B cell (primary cell): Measurements from ENCODE around the gene PDE10A. TPM values are rescaled to one million over a fixed set of nuclear protein-coding genes. Genes with fewer than 3 reads are reported as not detected.

Source experiments
- ATAC-seq: fragments of 200-7000 bp; cut with Tn5 transposase; one replicate; pipeline ENCODE4 v1.10.0; 2021; ENCODE audit warnings: low read depth, mild to moderate bottlenecking, moderate number of reproducible peaks, moderate library complexity
- CTCF ChIA-PET: fragments of 350-600 bp; sonication (Branson Sonifier 250); formaldehyde crosslinking; loops from one replicate; lab custom pipeline; 2021; ENCODE audit warnings: antibody characterized with exemption, inconsistent platforms; lab: Charles Lee
- POLR2A ChIA-PET: fragments of 350-600 bp; sonication (Branson Sonifier 250); formaldehyde crosslinking; loops from one replicate; lab custom pipeline; 2021; ENCODE audit warnings: antibody characterized with exemption; lab: Charles Lee
- DNase-seq: peaks from one replicate; pipeline ENCODE4 v3.0.0; 2013
- H2AFZ ChIP-seq: 2 replicates; pipeline ENCODE4 v1.6.1; 2012; ENCODE audit warnings: mild to moderate bottlenecking, low read depth, low read length; ENCODE audit not compliant: insufficient read depth, poor library complexity, severe bottlenecking
- H3K27ac ChIP-seq, 2 donors: 1 replicate in 1 of 2; 2 replicates in 1 of 2; pipeline ENCODE4 v1.5.1; 2012 to 2013; ENCODE audit warnings: low read length in 2 of 2, mild to moderate bottlenecking in 2 of 2, moderate library complexity in 1 of 2
- H3K27me3 ChIP-seq, 4 experiments: fragments of 200-600 bp in 1 of 4; sonication (generic) in 1 of 4; replicated peaks in 1 of 4; 1 replicate in 2 of 4; 2 replicates in 2 of 4; pipeline versions ENCODE4 v1.6.1 to v1.7.0; 2013 to 2016; ENCODE audit warnings: low read length in 3 of 4, mild to moderate bottlenecking in 2 of 4, mixed read lengths in 1 of 4, moderate library complexity in 1 of 4; ENCODE audit not compliant: insufficient read depth in 4 of 4, control insufficient read depth in 3 of 4; ENCODE audit errors: control extremely low read depth in 1 of 4
- H3K36me3 ChIP-seq, 2 experiments: replicated peaks in 1 of 2; 1 replicate in 1 of 2; 2 replicates in 1 of 2; pipeline versions ENCODE4 v1.6.1 to v1.7.1; 2013; ENCODE audit warnings: low read length in 1 of 2; ENCODE audit not compliant: insufficient read depth in 2 of 2, control insufficient read depth in 1 of 2; ENCODE audit errors: control extremely low read depth in 1 of 2, extremely low read depth in 1 of 2
- H3K4me1 ChIP-seq, 2 donors: fragments of 200-600 bp in 1 of 2; sonication (generic) in 1 of 2; 1 replicate in 1 of 2; 2 replicates in 1 of 2; pipeline versions ENCODE4 v1.5.1 to v1.6.1; 2013 to 2017; ENCODE audit warnings: low read length in 2 of 2; ENCODE audit not compliant: control insufficient read depth in 2 of 2, insufficient read depth in 2 of 2
- H3K4me2 ChIP-seq: replicated peaks from 2 replicates; pipeline ENCODE3; 2012; ENCODE audit warnings: mild to moderate bottlenecking, low read depth, low read length; ENCODE audit not compliant: poor library complexity, severe bottlenecking
- H3K4me3 ChIP-seq, 5 experiments: fragments of 200-600 bp in 1 of 5; sonication (generic) in 1 of 5; 1 replicate in 3 of 5; 2 replicates in 2 of 5; pipeline versions ENCODE4 v1.5.1 to v1.7.0; 2011 to 2016; ENCODE audit warnings: low read length in 4 of 5, mild to moderate bottlenecking in 4 of 5, low read depth in 2 of 5, control low read depth in 1 of 5, moderate library complexity in 1 of 5; ENCODE audit not compliant: insufficient read depth in 1 of 5; ENCODE audit errors: control extremely low read depth in 1 of 5, extremely low read depth in 1 of 5
- H3K79me2 ChIP-seq: fragments of 200-600 bp; sonication (generic); one replicate; pipeline ENCODE4 v1.6.0; 2016; ENCODE audit warnings: low read length; ENCODE audit not compliant: control insufficient read depth, insufficient read depth
- H3K9ac ChIP-seq: fragments of 200-600 bp; sonication (generic); 2 replicates; pipeline ENCODE4 v1.6.1; 2017; ENCODE audit warnings: mild to moderate bottlenecking, low read length, moderate library complexity
- H3K9me3 ChIP-seq, 3 donors: one replicate each; pipeline versions ENCODE4 v1.6.1 to v1.7.1; 2013; ENCODE audit warnings: low read length in 2 of 3; ENCODE audit not compliant: control insufficient read depth in 2 of 3, insufficient read depth in 1 of 3; ENCODE audit errors: control extremely low read depth in 1 of 3
- H4K20me1 ChIP-seq: 2 replicates; pipeline ENCODE4 v1.6.0; 2012; ENCODE audit warnings: mild to moderate bottlenecking, low read length; ENCODE audit not compliant: insufficient read depth, control insufficient read depth, poor library complexity, severe bottlenecking
- H3K27ac Mint-ChIP-seq: one replicate; pipeline ENCODE4 v1.8.0; 2021; ENCODE audit warnings: mixed read lengths
- H3K27me3 Mint-ChIP-seq: one replicate; pipeline ENCODE4 v1.8.0; 2021; ENCODE audit warnings: mixed read lengths
- H3K4me1 Mint-ChIP-seq: one replicate; pipeline ENCODE4 v1.8.0; 2021; ENCODE audit warnings: mixed read lengths
- H3K4me3 Mint-ChIP-seq: one replicate; pipeline ENCODE4 v1.8.0; 2021; ENCODE audit warnings: mixed read lengths
- H3K9me3 Mint-ChIP-seq: one replicate; pipeline ENCODE4 v1.8.0; 2022; ENCODE audit warnings: mixed read lengths; ENCODE audit not compliant: insufficient read depth
- CTCF ChIP-seq: fragments of 200-600 bp; IDR thresholded peaks from one replicate; pipeline ENCODE4 v1.8.0; 2022; ENCODE audit warnings: antibody characterized with exemption, mild to moderate bottlenecking
- EZH2 ChIP-seq: IDR thresholded peaks from 2 replicates; pipeline ENCODE4 v1.6.1; 2012; ENCODE audit warnings: borderline replicate concordance, low read depth, mild to moderate bottlenecking, moderate library complexity, low read length; ENCODE audit not compliant: insufficient read depth, poor library complexity, severe bottlenecking
- WGBS: methylation state at CpG from one replicate; pipeline ENCODE4 v1.1.5; 2013; ENCODE audit warnings: missing lambda C conversion rate; ENCODE audit not compliant: insufficient coverage; 5-methylcytosine and 5-hydroxymethylcytosine counted together
- intact Hi-C: fragments of 100-400 bp; cut with micrococcal nuclease; formaldehyde crosslinking; loops from one replicate; pipeline ENCODE4 v1.10.0; 2022
- polyA plus RNA-seq: library from polyadenylated mRNA; depleted of rRNA; stranded (reverse); fragments of >200 nt; gene quantifications from 2 replicates; pipeline ENCODE4 v1.2.3, GENCODE V29; 2012
- total RNA-seq, 2 donors: library from RNA; stranded (reverse); fragments of 120-200 nt in 1 of 2; gene quantifications; 1 replicate in 1 of 2; 2 replicates in 1 of 2; pipeline versions ENCODE4 v1.2.3 to v1.2.4, GENCODE V29; 2013 to 2022

Gene PDE10A
- total and polyA plus RNA-seq, 2 donors (not counting 1 experiment from before 2014, with no cell fraction given): not detected

GRCh38 chr6:165606740-165607008 lies 56.4 kb downstream of the PDE10A start:
- TF ChIP-seq EZH2 (no peak), CTCF (no peak)
- H3K27me3 Mint-ChIP-seq: no peaks in the 10 kb centered on the region
- Histone ChIP-seq H3K27me3 (no peaks in the 10 kb centered on the region), H3K36me3 (no peaks in the 10 kb centered on the region), H3K9ac (no peak overlapping the region), H3K4me2 (no peak overlapping the region), H3K79me2 (no peaks in the 10 kb centered on the region), H2AFZ (no peak overlapping the region), H3K27ac (no peak overlapping the region), H3K4me1 (no peaks in the 10 kb centered on the region), H3K9me3 (no peaks in the 10 kb centered on the region), H4K20me1 (no peaks in the 10 kb centered on the region), H3K4me3 (no peak overlapping the region)
- DNase-seq: no peak
- intact Hi-C loops: no loop called here
- H3K27ac Mint-ChIP-seq: no peak overlapping the region
- no CpG with 5 or more reads among the region's 3 CpGs for WGBS
- H3K9me3 Mint-ChIP-seq: no peaks in the 10 kb centered on the region
- ChIA-PET POLR2A (no interaction called here), CTCF (no interaction called here)
- ATAC-seq: no peak
- no peak overlapping the region for H3K4me3 Mint-ChIP-seq
- no peaks in the 10 kb centered on the region for H3K4me1 Mint-ChIP-seq

- H3K4me3 Mint-ChIP-seq: no peak overlapping the region
- no peak overlapping the region for H3K27ac Mint-ChIP-seq
- Histone ChIP-seq H3K79me2 (no peaks in the 10 kb centered on the region), H3K9me3 (no peaks in the 10 kb centered on the region), H3K4me3 (no peak overlapping the region), H3K9ac (no peak overlapping the region), H2AFZ (no peak overlapping the region), H3K4me1 (no peaks in the 10 kb centered on the region), H4K20me1 (no peaks in the 10 kb centered on the region), H3K36me3 (no peaks in the 10 kb centered on the region), H3K27me3 (no peaks in the 10 kb centered on the region), H3K4me2 (no peak overlapping the region), H3K27ac (no peak overlapping the region)
- WGBS: 92% methylated on average over 8 of the region's 13 CpGs
- no peaks in the 10 kb centered on the region for H3K27me3 Mint-ChIP-seq
- ChIA-PET CTCF (no interaction called here), POLR2A (no interaction called here)
- ATAC-seq (no peak), DNase-seq (no peak)
- TF ChIP-seq CTCF (no peak), EZH2 (no peak)
- H3K4me1 Mint-ChIP-seq: no peaks in the 10 kb centered on the region
- no peaks in the 10 kb centered on the region for H3K9me3 Mint-ChIP-seq
- intact Hi-C loops: no loop called here
Observed at GRCh38 chr6:165605901-165606739, 56.9 kb downstream of the PDE10A start.
